ENCODE data around the gene CSTB. TPM values are rescaled to one million over a fixed set of nuclear protein-coding genes. Genes with fewer than 3 reads are reported as not detected.

The CSTB gene
- total and polyA plus RNA-seq, 2 of the 8 experiments (the other 6 are each of a cell fraction or from before 2014, with no cell fraction given), result 53.8 to 64.1 TPM

DNA sequence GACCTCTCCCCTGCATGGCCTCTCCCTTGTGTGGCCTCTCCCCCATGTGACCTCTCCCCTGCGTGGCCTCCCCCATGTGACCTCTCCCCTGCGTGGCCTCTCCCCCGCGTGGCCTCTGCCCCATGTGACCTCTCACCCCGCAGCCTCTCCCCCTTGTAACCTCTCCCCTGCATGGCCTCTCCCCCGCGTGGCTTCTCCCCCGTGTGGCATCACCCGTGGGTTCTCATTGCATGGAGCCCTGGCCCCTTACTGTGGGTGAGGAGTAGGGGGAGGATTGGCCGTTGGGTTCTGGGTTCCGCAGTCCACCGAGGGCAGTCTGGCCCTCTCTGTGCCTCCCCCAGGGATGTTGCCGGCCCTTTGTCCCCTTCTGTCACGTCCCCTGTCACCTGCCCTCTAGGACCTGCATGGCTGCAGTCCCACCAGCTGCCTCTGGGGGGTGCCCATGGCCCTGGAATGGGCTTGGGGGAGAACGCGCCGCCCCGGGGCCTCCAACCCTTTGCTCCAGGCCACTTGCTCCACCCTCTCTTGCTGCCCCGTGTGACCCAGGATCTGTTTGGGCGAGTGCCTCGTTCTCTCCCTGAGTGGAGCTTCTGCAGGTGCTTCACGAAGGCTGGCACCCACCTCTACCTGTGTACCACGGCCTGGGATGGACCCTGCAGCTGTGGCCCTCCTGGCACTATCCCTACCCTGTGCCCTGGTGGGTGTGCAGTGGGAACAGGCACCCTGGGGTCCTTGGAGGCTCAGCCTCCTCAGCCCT is 34.6 kb upstream of the CSTB start (continued):
- TF ChIP-seq RAD21 (IDR thresholded peaks at IDR 0.05 in 1 of 2, conservative IDR thresholded peaks at IDR 0.05 in 1 of 2; ENCODE audit: low read depth in 2 of 2, low read length in 2 of 2), result peak; percentile 97 to 99
- TF ChIP-seq, protein P1, sequence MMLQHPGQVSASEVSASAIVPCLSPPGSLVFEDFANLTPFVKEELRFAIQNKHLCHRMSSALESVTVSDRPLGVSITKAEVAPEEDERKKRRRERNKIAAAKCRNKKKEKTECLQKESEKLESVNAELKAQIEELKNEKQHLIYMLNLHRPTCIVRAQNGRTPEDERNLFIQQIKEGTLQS (IDR thresholded peaks at IDR 0.05; ENCODE audit: insufficient read depth, low read depth, low read length), result 0 out of 2 replicates have a peak, but pooled peaks have one; percentile 21
- TF ChIP-seq, protein P2, sequence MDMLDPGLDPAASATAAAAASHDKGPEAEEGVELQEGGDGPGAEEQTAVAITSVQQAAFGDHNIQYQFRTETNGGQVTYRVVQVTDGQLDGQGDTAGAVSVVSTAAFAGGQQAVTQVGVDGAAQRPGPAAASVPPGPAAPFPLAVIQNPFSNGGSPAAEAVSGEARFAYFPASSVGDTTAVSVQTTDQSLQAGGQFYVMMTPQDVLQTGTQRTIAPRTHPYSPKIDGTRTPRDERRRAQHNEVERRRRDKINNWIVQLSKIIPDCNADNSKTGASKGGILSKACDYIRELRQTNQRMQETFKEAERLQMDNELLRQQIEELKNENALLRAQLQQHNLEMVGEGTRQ (IDR thresholded peaks at IDR 0.05; ENCODE audit: low read length), result peak; percentile 9; the same call in 1 of the 2 replicates
